ENCODE results near the gene SEC14L2.

DNA sequence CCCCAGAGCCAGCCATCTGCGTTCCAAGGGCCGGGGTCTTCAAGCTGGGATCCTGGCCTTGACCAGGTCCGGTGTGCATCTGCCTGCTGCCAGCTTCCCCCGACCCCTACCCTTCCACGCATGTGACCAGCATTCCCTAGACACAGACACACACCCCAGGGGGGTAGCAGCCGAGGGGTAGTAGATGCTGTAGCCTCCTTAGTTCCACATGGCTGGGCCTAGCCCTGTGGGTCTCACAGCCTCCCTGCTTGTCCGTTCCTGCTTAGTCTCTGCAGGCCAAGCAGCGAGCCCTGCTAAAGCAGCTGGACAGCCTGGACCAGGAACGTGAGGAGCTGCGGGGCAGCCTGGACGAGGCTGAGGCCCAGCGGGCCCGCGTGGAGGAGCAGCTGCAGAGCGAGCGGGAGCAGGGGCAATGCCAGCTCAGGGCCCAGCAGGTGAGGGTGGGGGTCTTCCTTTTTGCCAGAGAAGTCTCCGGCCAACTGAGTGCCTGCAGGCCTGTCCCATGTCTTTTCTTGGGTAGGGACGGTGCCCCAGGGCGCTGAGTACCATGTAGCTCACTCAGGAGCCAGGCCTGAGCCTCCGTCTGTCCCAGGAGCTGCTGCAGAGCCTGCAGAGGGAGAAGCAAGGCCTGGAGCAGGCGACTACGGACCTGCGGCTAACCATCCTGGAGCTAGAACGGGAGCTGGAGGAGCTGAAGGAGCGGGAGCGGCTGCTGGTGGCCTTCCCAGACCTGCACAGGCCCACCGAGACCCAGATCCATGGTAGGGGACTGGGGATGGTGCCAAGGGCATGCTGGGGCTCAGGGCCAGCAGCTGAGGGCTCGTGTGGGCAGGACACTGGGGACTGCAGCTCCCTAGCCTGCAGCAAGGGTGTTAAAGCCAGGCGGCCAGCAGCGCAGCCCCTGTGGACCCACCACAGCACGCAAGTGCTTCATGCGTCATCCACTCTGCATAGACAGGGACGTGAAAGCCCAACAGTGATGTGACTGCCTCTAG lies 23.2 kb upstream of the SEC14L2 start:
- TF ChIP-seq, protein P1, sequence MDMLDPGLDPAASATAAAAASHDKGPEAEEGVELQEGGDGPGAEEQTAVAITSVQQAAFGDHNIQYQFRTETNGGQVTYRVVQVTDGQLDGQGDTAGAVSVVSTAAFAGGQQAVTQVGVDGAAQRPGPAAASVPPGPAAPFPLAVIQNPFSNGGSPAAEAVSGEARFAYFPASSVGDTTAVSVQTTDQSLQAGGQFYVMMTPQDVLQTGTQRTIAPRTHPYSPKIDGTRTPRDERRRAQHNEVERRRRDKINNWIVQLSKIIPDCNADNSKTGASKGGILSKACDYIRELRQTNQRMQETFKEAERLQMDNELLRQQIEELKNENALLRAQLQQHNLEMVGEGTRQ (IDR thresholded peaks at IDR 0.05; ENCODE audit: low read length), result no peak
- TF ChIP-seq HDAC6 (IDR thresholded peaks at IDR 0.05; ENCODE audit: low read depth, low read length), result no peak
- TF ChIP-seq, protein P2, sequence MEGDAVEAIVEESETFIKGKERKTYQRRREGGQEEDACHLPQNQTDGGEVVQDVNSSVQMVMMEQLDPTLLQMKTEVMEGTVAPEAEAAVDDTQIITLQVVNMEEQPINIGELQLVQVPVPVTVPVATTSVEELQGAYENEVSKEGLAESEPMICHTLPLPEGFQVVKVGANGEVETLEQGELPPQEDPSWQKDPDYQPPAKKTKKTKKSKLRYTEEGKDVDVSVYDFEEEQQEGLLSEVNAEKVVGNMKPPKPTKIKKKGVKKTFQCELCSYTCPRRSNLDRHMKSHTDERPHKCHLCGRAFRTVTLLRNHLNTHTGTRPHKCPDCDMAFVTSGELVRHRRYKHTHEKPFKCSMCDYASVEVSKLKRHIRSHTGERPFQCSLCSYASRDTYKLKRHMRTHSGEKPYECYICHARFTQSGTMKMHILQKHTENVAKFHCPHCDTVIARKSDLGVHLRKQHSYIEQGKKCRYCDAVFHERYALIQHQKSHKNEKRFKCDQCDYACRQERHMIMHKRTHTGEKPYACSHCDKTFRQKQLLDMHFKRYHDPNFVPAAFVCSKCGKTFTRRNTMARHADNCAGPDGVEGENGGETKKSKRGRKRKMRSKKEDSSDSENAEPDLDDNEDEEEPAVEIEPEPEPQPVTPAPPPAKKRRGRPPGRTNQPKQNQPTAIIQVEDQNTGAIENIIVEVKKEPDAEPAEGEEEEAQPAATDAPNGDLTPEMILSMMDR (IDR thresholded peaks at IDR 0.05; ENCODE audit: control extremely low read depth in 1 of 3, insufficient read depth in 1 of 3, low read depth in 1 of 3, low read length in 3 of 3), result no peak
- no peak for TF ChIP-seq KDM5A (IDR thresholded peaks at IDR 0.05; ENCODE audit: low read length)
- TF ChIP-seq MAFK (IDR thresholded peaks at IDR 0.05; ENCODE audit: low read depth, low read length), result no peak
- TF ChIP-seq SIN3A (conservative IDR thresholded peaks at IDR 0.05 in 1 of 2, IDR thresholded peaks at IDR 0.05 in 1 of 2; ENCODE audit: low read depth in 1 of 2, low read length in 2 of 2), result no peak
- no peak for TF ChIP-seq TEAD4 (IDR thresholded peaks at IDR 0.05; ENCODE audit: low read depth, low read length)
- TF ChIP-seq JUN (IDR thresholded peaks at IDR 0.05; ENCODE audit: low read depth, low read length), result no peak
- TF ChIP-seq BACH1 (IDR thresholded peaks at IDR 0.05; ENCODE audit: low read length), result no peak
